ENCODE results near the gene ADK.

DNA sequence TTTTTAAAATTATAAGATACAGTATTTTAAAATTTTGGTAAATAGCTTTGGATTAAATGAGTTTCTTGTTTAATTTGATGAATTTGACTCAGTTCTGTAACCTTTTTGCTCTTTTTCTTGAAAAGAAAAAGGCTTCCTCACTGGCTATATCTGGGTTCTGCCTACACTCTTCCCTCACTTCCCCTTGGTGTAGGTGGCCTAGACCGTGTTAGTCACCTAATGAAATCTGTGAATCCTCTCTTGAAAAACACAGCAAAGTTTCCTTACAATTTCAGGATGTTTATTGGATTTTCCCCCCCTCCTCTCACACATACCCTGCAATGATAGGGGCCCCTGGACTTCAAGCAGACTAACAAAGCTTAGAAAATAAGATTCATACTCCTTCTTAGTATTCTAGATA lies 231.6 kb downstream of the ADK start:
- TF ChIP-seq, protein P1, sequence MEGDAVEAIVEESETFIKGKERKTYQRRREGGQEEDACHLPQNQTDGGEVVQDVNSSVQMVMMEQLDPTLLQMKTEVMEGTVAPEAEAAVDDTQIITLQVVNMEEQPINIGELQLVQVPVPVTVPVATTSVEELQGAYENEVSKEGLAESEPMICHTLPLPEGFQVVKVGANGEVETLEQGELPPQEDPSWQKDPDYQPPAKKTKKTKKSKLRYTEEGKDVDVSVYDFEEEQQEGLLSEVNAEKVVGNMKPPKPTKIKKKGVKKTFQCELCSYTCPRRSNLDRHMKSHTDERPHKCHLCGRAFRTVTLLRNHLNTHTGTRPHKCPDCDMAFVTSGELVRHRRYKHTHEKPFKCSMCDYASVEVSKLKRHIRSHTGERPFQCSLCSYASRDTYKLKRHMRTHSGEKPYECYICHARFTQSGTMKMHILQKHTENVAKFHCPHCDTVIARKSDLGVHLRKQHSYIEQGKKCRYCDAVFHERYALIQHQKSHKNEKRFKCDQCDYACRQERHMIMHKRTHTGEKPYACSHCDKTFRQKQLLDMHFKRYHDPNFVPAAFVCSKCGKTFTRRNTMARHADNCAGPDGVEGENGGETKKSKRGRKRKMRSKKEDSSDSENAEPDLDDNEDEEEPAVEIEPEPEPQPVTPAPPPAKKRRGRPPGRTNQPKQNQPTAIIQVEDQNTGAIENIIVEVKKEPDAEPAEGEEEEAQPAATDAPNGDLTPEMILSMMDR (optimal IDR thresholded peaks at IDR 0.05 in 1 of 3, IDR thresholded peaks at IDR 0.05 in 1 of 3, conservative IDR thresholded peaks at IDR 0.05 in 1 of 3; ENCODE audit: extremely low read depth in 1 of 3, insufficient read depth in 2 of 3, low read length in 3 of 3), result no peak
- no peak for TF ChIP-seq EZH2 (IDR thresholded peaks at IDR 0.05; ENCODE audit: low read length)
